HepG2 (cell line): ENCODE data around the gene TEDC1.

Experiments
- ARID4A ChIP-seq: sonication (generic); formaldehyde crosslinking; IDR thresholded peaks from 2 replicates; pipeline ENCODE4 v1.5.0; 2020; ENCODE audit warnings: mild to moderate bottlenecking, missing genetic modification reagents, borderline replicate concordance
- MLLT10 ChIP-seq: sonication (generic); formaldehyde crosslinking; IDR thresholded peaks from 2 replicates; pipeline ENCODE4 v1.4.0; 2020; ENCODE audit warnings: missing genetic modification reagents
- ZNF253 ChIP-seq: sonication (generic); formaldehyde crosslinking; IDR thresholded peaks from 2 replicates; pipeline ENCODE4 v1.8.0; 2022; ENCODE audit warnings: mild to moderate bottlenecking, missing genetic modification reagents, borderline replicate concordance
- TF ChIP-seq, protein P1 (sequence below): sonication (generic); formaldehyde crosslinking; IDR thresholded peaks from 2 replicates; pipeline ENCODE4 v1.5.0; 2020; ENCODE audit warnings: mild to moderate bottlenecking, missing genetic modification reagents, moderate library complexity

DNA sequence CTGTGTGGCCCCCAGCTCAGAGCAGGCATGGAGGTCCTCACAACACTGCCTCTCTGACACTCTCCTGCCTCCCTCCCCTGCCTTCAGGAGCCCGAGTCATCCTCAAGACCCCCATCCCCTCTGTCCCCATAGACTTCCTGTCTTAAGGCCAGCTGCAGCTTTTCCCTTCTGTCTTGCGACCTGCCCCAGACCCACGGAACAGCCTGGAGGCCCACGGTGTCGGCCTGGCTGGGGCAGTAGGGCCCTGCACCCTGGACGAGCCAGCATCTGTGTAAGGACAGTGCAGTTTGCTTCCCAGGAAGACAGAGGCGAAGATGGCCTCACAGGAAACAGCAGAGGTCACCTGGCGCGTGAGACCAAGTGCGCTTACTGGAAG is 9.7 kb downstream of the TEDC1 start:
- TF ChIP-seq MLLT10, result no peak
- no peak for TF ChIP-seq ZNF253 (CRISPR knock-in tag)
- TF ChIP-seq ARID4A, result no peak
- TF ChIP-seq, protein P1, sequence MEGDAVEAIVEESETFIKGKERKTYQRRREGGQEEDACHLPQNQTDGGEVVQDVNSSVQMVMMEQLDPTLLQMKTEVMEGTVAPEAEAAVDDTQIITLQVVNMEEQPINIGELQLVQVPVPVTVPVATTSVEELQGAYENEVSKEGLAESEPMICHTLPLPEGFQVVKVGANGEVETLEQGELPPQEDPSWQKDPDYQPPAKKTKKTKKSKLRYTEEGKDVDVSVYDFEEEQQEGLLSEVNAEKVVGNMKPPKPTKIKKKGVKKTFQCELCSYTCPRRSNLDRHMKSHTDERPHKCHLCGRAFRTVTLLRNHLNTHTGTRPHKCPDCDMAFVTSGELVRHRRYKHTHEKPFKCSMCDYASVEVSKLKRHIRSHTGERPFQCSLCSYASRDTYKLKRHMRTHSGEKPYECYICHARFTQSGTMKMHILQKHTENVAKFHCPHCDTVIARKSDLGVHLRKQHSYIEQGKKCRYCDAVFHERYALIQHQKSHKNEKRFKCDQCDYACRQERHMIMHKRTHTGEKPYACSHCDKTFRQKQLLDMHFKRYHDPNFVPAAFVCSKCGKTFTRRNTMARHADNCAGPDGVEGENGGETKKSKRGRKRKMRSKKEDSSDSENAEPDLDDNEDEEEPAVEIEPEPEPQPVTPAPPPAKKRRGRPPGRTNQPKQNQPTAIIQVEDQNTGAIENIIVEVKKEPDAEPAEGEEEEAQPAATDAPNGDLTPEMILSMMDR, result no peak
